ENCODE results near the gene UBE2V1.
"Not testable (repeated sequence)": the region's sequence is repeated elsewhere in the genome, so short reads cannot be mapped to it uniquely, and the experiment has no call there.

Gene UBE2V1

GRCh38 chr20:50067018-50067417, 45.9 kb downstream of the UBE2V1 start:
- no peak for DNase-seq (ENCODE audit: extremely low spot score)
- CTCF ChIA-PET: interaction anchor here (0.9 to 7.7 kb wide), 2 partner anchors 16 to 87 kb away, joined by 3 to 78 read pairs; no protein-coding TSS in a partner anchor
- POLR2A ChIA-PET: no interaction called here
- TF ChIP-seq ARNT (IDR thresholded peaks at IDR 0.05) (no peak), TARDBP (IDR thresholded peaks at IDR 0.05) (no peak), L3MBTL2 (conservative IDR thresholded peaks at IDR 0.05) (no peak), ELF4 (IDR thresholded peaks at IDR 0.05) (no peak), NFRKB (IDR thresholded peaks at IDR 0.05) (no peak), FOXM1 (IDR thresholded peaks at IDR 0.05; ENCODE audit: borderline replicate concordance) (no peak), SP1 (IDR thresholded peaks at IDR 0.05) (no peak), CTBP1 (IDR thresholded peaks at IDR 0.05; ENCODE audit: borderline replicate concordance) (no peak), LEF1 (IDR thresholded peaks at IDR 0.05; ENCODE audit: borderline replicate concordance) (no peak), ZNF384 (IDR thresholded peaks at IDR 0.05) (no peak), BHLHE40 (IDR thresholded peaks at IDR 0.05; ENCODE audit: borderline replicate concordance) (no peak), PKNOX1 (IDR thresholded peaks at IDR 0.05) (no peak), FOXA1 (IDR thresholded peaks at IDR 0.05) (no peak), FOXK2 (IDR thresholded peaks at IDR 0.05) (no peak), SUZ12 (IDR thresholded peaks at IDR 0.05) (no peak), HDGF (IDR thresholded peaks at IDR 0.05; ENCODE audit: borderline replicate concordance) (no peak)

GRCh38 chr20:50066161-50066834, 46.7 kb downstream of the UBE2V1 start:
- ChIA-PET CTCF (interaction anchor here (7.7 kb wide), 1 partner anchor 86 kb away, joined by 78 read pairs; no protein-coding TSS in a partner anchor), POLR2A (no interaction called here)
- DNase-seq (ENCODE audit: extremely low spot score): no peak
- TF ChIP-seq BHLHE40 (IDR thresholded peaks at IDR 0.05; ENCODE audit: borderline replicate concordance) (no peak), LEF1 (IDR thresholded peaks at IDR 0.05; ENCODE audit: borderline replicate concordance) (no peak), FOXK2 (IDR thresholded peaks at IDR 0.05) (no peak), L3MBTL2 (conservative IDR thresholded peaks at IDR 0.05) (no peak), ARNT (IDR thresholded peaks at IDR 0.05) (no peak), PKNOX1 (IDR thresholded peaks at IDR 0.05) (no peak), HDGF (IDR thresholded peaks at IDR 0.05; ENCODE audit: borderline replicate concordance) (no peak), ZNF384 (IDR thresholded peaks at IDR 0.05) (no peak), FOXM1 (IDR thresholded peaks at IDR 0.05; ENCODE audit: borderline replicate concordance) (no peak), SP1 (IDR thresholded peaks at IDR 0.05) (no peak), CTBP1 (IDR thresholded peaks at IDR 0.05; ENCODE audit: borderline replicate concordance) (no peak), SUZ12 (IDR thresholded peaks at IDR 0.05) (no peak), TARDBP (IDR thresholded peaks at IDR 0.05) (no peak), ELF4 (IDR thresholded peaks at IDR 0.05) (no peak)

GRCh38 chr20:50065325-50065615, 47.7 kb downstream of the UBE2V1 start:
- TF ChIP-seq FOXM1 (IDR thresholded peaks at IDR 0.05; ENCODE audit: borderline replicate concordance): no peak
- TF ChIP-seq FOXA1 (IDR thresholded peaks at IDR 0.05): no peak

GRCh38 chr20:50063763-50064162, 49.2 kb downstream of the UBE2V1 start:
- CTCF ChIA-PET; POLR2A ChIA-PET; DNase-seq (ENCODE audit: extremely low spot score): not testable (repeated sequence)

More at GRCh38 chr20:50065325-50065615, 47.7 kb downstream of the UBE2V1 start:
- DNase-seq (ENCODE audit: extremely low spot score): no peak
- CTCF ChIA-PET: no interaction called here
- POLR2A ChIA-PET: no interaction called here

- TF ChIP-seq PKNOX1 (IDR thresholded peaks at IDR 0.05) (no peak), HDGF (IDR thresholded peaks at IDR 0.05; ENCODE audit: borderline replicate concordance) (no peak), ELF4 (IDR thresholded peaks at IDR 0.05) (no peak), LEF1 (IDR thresholded peaks at IDR 0.05; ENCODE audit: borderline replicate concordance) (no peak), FOXK2 (IDR thresholded peaks at IDR 0.05) (no peak), SP1 (IDR thresholded peaks at IDR 0.05) (no peak), SUZ12 (IDR thresholded peaks at IDR 0.05) (no peak), FOXA1 (IDR thresholded peaks at IDR 0.05) (no peak), NFRKB (IDR thresholded peaks at IDR 0.05) (no peak), CTBP1 (IDR thresholded peaks at IDR 0.05; ENCODE audit: borderline replicate concordance) (no peak), L3MBTL2 (conservative IDR thresholded peaks at IDR 0.05) (no peak), ARNT (IDR thresholded peaks at IDR 0.05) (no peak), TARDBP (IDR thresholded peaks at IDR 0.05) (no peak), ZNF384 (IDR thresholded peaks at IDR 0.05) (no peak), BHLHE40 (IDR thresholded peaks at IDR 0.05; ENCODE audit: borderline replicate concordance) (no peak), FOXM1 (IDR thresholded peaks at IDR 0.05; ENCODE audit: borderline replicate concordance) (no peak)
- CTCF ChIA-PET: interaction anchor here (0.8 to 1.2 kb wide), 2 partner anchors 8 to 9 kb away, joined by 3 to 4 read pairs; no protein-coding TSS in a partner anchor
- POLR2A ChIA-PET: no interaction called here
- no peak for DNase-seq (ENCODE audit: extremely low spot score)
Observed at GRCh38 chr20:50062006-50062838, 50.7 kb downstream of the UBE2V1 start.
